IPS DF 4.7 (cell line): ENCODE data around the gene HMGCL.
"Not testable (repeated sequence)": the region's sequence is repeated elsewhere in the genome, so short reads cannot be mapped to it uniquely, and the experiment has no call there.

ENCODE experiments used
- DNase-seq: peaks from one replicate; pipeline ENCODE4 v3.0.0-alpha.2; 2013; ENCODE audit warnings: low spot score; ENCODE audit errors: extremely low read depth

The HMGCL gene

GRCh38 chr1:23825076-23825761 lies at the start of gene HMGCL:
Gene HMGCL, minus strand, starts transcription at chr1:23825429. Its CDS starts 14 bp downstream, at chr1:23825415.
- DNase-seq: peak; percentile 28

GRCh38 chr1:23872421-23872820 lies 47.2 kb upstream of the HMGCL start:
- DNase-seq: no peak

GRCh38 chr1:23869051-23869450 lies 43.8 kb upstream of the HMGCL start:
- no peak for DNase-seq

- DNase-seq: no peak
These were observed 43.4 kb upstream of the HMGCL start for GRCh38 chr1:23868557-23869016.

DNA sequence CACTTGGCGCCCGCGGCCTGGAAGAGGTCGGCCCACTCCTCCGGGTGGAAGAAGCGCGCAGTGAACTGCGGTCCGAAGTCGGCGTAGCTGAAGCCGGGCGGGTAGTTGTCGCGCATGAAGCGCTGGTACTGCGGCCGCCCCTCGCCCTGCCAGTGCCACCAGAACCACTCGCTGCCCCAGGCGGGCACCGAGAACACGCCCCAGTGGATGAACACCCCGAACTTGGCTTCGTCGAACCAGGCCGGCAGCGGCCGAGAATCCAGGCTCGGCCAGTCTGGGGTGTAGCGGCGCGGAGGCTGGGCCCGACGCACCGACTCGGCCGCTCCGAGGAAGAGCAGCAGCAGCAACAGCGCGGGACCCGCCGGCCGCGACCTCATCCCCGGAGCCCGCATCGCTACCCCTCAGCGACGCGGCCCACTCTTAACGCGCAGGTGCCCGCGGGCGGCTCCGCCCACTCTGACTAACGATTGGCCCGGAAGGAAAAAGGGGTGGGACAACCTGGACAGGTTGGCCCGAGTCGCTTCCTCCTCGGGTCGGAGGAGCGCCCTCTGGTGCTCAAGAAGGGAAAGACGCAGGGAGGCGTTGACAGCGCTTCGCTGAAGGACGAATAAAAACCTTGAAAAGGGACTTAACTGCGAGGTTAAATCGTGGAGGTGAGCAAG lies 42.8 kb upstream of the HMGCL start, which contains the start of gene FUCA1:
TSS of gene FUCA1 (minus strand) at position 396 of the 662 bp plus-strand sequence. CDS start at position 392, 4 bp downstream.
- DNase-seq: peak; percentile 83

DNA sequence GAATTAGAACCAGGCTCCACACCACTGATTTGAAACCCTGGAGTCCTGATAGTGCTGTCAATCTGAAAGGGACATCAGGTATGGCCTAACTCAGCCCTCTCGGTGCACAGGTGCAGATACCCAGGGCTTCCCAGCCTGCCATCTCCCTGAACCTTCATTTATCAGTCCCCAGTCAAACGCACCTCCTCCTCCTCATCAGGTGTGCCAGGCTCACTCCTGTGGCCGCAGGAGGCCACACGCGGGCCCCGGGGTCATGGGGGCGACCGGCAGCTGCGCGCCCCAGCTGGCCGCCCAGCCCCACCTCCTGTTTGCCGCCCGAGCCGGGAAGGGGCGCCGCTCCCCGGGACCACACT lies 42.3 kb upstream of the HMGCL start:
- DNase-seq: no peak

- no peak for DNase-seq
These were observed 40.3 kb upstream of the HMGCL start for GRCh38 chr1:23865543-23865930.

- no peak for DNase-seq
These were observed 39.7 kb upstream of the HMGCL start for GRCh38 chr1:23864801-23865542.

GRCh38 chr1:23862640-23863039 lies 37.4 kb upstream of the HMGCL start:
- DNase-seq: no peak

DNA sequence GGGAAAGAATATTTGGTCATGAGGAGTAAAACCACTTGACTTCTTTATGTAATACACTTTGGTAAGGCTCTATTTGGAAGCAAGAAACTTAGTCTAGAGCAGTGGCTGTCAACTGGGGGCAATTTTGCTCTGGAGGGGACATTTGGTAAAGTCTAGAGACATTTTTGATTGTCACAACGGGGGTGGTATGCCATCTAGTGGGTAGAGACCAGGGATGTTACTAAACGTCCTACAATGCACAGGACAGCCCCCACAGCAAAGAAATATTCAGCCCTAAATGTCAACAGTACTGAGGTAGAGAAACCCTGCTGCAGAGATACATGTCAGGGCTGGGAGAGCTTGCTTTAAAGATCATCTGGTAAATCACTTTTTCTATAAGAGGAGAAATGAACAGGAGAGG lies 29.3 kb upstream of the HMGCL start:
- DNase-seq: no peak

DNA sequence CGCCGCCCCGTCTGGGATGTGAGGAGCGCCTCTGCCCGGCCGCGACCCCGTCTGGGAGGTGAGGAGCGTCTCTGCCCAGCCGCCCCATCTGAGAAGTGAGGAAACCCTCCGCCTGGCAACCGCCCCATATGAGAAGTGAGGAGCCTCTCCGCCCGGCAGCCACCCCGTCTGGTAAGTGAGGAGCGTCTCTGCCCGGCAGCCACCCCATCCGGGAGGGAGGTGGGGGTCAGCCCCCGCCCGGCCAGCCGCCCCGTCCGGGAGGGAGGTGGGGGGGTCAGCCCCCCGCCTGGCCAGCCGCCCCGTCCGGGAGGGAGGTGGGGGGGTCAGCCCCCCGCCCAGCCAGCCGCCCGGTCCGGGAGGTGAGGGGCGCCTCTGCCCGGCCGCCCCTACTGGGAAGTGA lies 27.9 kb upstream of the HMGCL start:
- not testable (repeated sequence) for DNase-seq

GRCh38 chr1:23851406-23851805 lies 26.2 kb upstream of the HMGCL start:
- not testable (repeated sequence) for DNase-seq

GRCh38 chr1:23848673-23849616 lies 23.7 kb upstream of the HMGCL start:
- DNase-seq: no peak

DNA sequence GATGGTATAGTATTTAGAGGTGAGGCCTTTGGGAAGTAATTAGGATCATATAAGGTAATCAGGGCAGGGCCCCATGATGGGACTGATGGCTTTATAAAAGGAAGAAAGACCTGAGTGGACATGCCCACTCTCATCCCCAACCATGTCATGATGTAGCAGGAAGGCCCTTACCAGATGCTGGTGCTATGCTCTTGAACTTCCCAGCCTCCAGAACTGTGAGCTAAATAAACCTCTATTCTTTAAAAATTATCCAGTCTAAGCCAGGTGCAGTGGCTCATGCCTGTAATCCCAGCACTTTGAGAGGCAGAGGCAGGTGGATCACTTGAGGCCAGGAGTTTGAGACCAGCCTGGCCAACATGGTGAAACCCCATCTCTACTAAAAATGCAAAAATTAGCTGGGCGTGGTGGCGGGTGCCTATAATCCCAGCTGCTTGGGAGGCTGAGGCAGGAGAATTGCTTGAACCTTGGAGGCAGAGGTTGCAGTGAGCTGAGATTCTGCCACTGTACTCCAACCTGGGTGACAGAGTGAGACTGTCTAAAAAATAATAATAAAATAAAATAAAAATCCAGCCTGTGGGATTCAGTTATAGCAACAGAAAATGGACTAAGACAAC lies 22.4 kb upstream of the HMGCL start:
- not testable (repeated sequence) for DNase-seq

DNA sequence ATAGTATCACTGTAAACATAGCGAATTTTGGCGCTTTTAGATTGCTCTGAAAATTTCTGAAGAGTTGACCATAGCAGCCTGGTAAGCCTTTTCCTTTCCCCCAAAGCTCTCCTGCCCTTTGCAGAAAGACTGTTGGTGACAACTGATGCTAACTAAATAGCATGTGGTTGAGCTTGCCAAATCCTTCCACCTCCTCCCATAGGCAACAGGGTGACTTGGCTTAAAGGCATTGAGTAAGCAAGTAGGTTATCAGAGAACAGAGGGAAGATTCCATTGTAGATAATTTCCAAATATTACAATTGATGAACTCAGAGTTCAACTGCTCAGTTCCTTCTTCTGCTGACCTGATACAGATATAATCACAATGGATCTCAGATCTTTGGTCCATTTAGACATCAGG lies 19.9 kb upstream of the HMGCL start:
- DNase-seq: no peak

DNA sequence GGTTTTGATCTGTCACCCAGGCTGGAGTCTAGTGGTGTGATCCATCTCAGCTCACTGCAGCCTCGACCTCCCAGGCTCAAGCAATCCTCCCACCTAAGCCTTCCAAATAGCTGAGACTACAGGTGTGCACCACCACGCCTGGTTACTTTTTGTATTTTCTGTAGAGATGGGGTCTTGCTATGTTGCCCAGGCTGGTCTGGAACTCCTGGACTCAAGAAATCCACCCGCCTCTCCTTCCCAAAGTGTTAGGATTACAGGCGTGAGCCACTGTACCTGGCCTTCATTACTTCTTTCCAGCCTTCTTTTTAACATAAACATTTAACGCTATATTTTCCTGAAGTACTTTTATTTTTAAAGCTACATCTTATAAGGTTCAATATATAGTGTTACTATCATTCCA lies 18.4 kb upstream of the HMGCL start:
- DNase-seq: no peak

DNA sequence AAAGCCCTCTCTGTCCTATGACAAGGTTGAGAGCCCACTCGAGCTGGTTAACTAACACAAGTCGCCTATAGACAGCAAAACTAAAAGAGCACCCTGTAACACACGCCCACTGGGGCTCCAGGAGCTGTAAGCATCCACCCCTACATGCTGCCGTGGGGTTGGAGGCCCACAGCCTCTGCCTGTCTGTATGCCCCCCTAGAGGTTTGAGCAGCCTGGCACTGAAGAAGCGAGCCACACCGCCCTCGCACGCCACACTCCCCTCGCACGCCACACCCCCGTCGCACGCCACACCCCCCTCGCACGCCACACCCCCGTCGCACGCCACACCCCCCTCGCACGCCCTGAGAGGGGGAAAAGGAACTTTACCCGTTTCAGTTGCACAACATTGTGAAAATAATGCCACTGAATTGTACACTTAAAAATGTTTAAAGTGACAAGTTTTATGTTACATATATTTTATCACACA lies 13.2 kb upstream of the HMGCL start:
- no peak for DNase-seq

- no peak for DNase-seq
These were observed 12.7 kb upstream of the HMGCL start for GRCh38 chr1:23837908-23838307.

DNA sequence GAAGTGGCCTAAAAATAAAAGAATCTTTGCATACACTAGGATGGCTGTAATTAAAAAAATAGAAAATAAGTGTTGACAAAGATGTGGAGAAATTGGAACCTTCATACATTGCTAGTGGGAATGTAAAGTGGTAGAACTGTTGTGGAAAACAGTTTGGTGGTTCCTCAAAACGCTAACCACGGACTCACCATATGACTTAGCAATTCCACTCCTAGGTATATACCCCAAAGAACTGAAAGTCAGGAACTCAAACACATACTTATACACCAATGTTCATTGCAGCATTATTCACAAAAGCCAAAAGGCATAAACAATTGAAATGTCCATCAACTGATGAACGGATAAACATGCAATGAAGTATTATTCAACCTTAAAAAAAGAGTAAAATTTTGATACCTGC lies 10.8 kb upstream of the HMGCL start:
- DNase-seq: no peak

GRCh38 chr1:23834156-23834555 lies 8.9 kb upstream of the HMGCL start:
- DNase-seq: not testable (repeated sequence)

DNA sequence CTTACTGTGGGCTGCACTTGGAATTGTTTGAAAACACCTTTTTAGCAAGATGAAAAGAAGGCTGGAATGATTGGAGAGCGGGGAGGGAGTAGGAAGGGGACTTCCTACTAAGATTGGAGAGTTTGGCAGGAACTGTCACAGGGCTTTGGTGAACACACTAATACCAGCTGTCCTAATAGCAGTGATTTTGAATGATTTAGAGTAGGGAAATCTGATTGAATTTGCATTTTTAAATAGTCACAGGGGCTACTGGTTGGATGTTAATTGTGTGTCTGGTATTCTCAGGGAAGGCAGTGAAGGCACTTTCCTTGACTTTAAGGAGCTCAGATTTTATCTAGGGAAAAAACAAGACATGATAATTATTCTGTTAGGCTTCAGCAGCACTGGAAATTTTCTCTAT lies 2.5 kb upstream of the HMGCL start:
- DNase-seq: no peak
